ENCODE measurements around the gene PTP4A2.
A peak's percentile ranks its signal among the peaks of the same experiment; 100 is the strongest.

DNA sequence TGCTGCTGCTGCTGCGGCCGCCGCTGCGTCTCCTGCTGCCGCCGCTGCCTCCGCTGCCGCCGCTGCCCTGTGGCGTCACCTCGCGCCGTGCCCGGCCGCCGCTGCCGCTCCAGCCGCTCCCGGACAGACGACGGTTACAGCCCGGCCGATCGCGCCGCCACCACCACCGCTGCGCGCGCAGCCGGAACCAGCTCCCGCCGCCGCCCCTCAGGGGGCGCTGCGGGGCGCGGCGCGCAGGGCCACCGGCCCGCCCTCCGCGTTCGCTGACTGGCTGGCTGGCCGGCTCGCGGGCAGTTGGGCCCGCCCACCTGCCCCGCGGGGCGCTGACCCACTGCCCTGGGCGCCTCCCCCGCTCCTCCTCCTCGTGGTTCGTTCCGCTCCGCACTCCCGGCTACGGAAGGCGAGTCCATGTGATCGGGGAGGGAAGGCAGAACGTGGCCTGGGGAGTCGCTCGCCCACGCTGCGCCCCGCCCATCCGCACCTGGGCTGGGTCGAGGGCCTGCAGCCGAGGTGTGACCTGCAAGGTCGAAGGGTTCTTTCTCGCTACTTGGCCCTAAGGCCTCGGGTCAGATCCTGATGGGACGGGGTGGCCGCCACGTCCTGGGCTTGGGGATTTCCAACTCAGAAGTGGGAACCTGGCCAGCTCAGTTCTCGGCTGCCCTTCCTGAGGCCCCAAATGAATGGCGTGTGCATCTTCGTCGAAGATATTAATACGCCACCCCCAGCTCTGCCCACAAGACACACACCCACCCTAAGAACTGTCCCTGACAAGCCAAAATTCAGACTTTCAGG is at the start of gene PTP4A2:
- peak; percentile 83 to 86 (median 84) for TF ChIP-seq POLR2AphosphoS5 (IDR thresholded peaks at IDR 0.05)
- TF ChIP-seq, protein P1, sequence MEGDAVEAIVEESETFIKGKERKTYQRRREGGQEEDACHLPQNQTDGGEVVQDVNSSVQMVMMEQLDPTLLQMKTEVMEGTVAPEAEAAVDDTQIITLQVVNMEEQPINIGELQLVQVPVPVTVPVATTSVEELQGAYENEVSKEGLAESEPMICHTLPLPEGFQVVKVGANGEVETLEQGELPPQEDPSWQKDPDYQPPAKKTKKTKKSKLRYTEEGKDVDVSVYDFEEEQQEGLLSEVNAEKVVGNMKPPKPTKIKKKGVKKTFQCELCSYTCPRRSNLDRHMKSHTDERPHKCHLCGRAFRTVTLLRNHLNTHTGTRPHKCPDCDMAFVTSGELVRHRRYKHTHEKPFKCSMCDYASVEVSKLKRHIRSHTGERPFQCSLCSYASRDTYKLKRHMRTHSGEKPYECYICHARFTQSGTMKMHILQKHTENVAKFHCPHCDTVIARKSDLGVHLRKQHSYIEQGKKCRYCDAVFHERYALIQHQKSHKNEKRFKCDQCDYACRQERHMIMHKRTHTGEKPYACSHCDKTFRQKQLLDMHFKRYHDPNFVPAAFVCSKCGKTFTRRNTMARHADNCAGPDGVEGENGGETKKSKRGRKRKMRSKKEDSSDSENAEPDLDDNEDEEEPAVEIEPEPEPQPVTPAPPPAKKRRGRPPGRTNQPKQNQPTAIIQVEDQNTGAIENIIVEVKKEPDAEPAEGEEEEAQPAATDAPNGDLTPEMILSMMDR (IDR thresholded peaks at IDR 0.05) = peak in 1 of 3 donors; percentile 85

All from breast epithelium (tissue), 3 donors.